ENCODE data around the gene VASP. TPM values are rescaled to one million over a fixed set of nuclear protein-coding genes. Genes with fewer than 3 reads are reported as not detected.

The VASP gene
- total and polyA plus RNA-seq, 8 donors: 12.5 to 49.3 (median 29.3) TPM

DNA sequence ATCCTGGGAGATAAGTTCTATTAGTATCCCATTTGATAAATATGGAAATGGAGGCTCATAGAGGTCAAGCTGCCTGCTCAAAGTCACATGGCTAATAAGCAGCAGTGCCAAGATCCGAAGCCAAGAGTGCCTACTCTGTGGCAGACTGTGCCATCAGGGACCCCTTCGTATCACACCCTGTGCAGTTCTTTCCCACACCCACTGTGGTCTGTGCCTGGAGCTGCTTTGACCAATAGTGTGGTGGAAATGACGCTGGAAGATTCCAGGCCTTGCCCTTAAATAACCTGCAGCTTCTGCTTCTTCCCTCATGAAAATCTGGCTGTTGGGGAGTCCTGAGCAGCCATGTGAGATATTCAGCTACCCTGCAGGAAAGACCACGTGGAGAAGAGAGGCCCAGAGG lies 67.2 kb downstream of the VASP start:
- H3K27me3 ChIP-seq: no peaks in the 10 kb centered on the region
- H3K9me3 ChIP-seq: no peaks in the 10 kb centered on the region
- no peak overlapping the region for H3K4me3 ChIP-seq
- H3K4me1 ChIP-seq: peaks cover 15 to 19% (median 16%) of the 10 kb centered on the region in 3 donors
- H3K27ac ChIP-seq: peak overlapping the region in 3 of 4 donors; percentile 10 to 12 (median 11)
- TF ChIP-seq, protein P1, sequence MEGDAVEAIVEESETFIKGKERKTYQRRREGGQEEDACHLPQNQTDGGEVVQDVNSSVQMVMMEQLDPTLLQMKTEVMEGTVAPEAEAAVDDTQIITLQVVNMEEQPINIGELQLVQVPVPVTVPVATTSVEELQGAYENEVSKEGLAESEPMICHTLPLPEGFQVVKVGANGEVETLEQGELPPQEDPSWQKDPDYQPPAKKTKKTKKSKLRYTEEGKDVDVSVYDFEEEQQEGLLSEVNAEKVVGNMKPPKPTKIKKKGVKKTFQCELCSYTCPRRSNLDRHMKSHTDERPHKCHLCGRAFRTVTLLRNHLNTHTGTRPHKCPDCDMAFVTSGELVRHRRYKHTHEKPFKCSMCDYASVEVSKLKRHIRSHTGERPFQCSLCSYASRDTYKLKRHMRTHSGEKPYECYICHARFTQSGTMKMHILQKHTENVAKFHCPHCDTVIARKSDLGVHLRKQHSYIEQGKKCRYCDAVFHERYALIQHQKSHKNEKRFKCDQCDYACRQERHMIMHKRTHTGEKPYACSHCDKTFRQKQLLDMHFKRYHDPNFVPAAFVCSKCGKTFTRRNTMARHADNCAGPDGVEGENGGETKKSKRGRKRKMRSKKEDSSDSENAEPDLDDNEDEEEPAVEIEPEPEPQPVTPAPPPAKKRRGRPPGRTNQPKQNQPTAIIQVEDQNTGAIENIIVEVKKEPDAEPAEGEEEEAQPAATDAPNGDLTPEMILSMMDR (IDR thresholded peaks at IDR 0.05): no peak
- H3K36me3 ChIP-seq: no peaks in the 10 kb centered on the region
- FAIRE-seq: no peak
- DNase-seq: no peak
- intact Hi-C loops (cut with DNase I): no loop called here
- 80 to 82% methylated on average over 4 of the region's 4 CpGs for WGBS, 2 donors
- ATAC-seq: no peak

DNA sequence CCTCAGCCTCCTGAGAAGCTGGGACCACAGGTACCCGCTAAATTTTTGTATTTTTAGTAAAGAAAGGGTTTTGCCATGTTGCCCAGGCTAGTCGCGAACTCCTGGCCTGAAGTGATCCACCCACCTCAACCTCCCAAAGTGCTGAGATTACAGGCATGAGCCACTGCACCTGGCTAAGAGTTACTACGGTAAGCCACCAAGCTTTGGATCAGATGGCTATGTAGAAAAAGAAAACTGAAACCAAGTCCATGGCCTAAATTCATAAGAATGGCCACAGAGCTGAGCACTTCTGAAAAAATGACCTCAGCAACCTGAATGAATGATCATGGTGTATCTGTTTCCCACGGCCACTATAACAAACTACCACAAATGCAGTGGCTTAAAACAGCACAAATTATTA lies 67.9 kb downstream of the VASP start:
- H3K27ac ChIP-seq: peak overlapping the region in 3 of 4 donors; percentile 5 to 69 (median 10)
- 90 to 93% methylated on average over 5 of the region's 5 CpGs for WGBS, 2 donors
- no peak overlapping the region for H3K4me3 ChIP-seq
- intact Hi-C loops (cut with DNase I): no loop called here
- no peak for DNase-seq
- TF ChIP-seq, protein P1 (IDR thresholded peaks at IDR 0.05): no peak
- no peaks in the 10 kb centered on the region for H3K36me3 ChIP-seq
- FAIRE-seq: no peak
- no peak for ATAC-seq
- H3K9me3 ChIP-seq: no peaks in the 10 kb centered on the region
- H3K27me3 ChIP-seq: no peaks in the 10 kb centered on the region
- peaks cover 15 to 19% (median 16%) of the 10 kb centered on the region in 3 donors for H3K4me1 ChIP-seq

Other genes with a start within 250 kb of the VASP start
- 1 to 10 TPM in 1 of 6 donors, not detected in 5; 1.2 TPM for gene CKM, start 184.6 kb upstream of the VASP start, total RNA-seq
- 1 to 10 TPM in 1 of 2 donors, under 1 TPM in 1; 0.23 to 4.9 TPM for gene CKM, start 184.6 kb upstream of the VASP start, polyA plus RNA-seq
- 1 to 10 TPM; 1.7 to 3.3 (median 2.4) TPM for gene KLC3, start 166.7 kb upstream of the VASP start, total RNA-seq
- 1 to 10 TPM; 4.6 to 6.4 TPM for gene KLC3, start 166.7 kb upstream of the VASP start, polyA plus RNA-seq
- 10 to 100 TPM in 2 of 6 donors, 1 to 10 TPM in 4; 7.1 to 13.0 (median 8.1) TPM for gene ERCC2, start 136.9 kb upstream of the VASP start, total RNA-seq
- 10 to 100 TPM; 16.1 to 19.5 TPM for gene ERCC2, start 136.9 kb upstream of the VASP start, polyA plus RNA-seq
- 10 to 100 TPM; 22.8 to 42.7 (median 27.6) TPM for gene PPP1R13L, start 102.4 kb upstream of the VASP start, total RNA-seq
- gene PPP1R13L, start 102.4 kb upstream of the VASP start, polyA plus RNA-seq: 10 to 100 TPM; 50.5 to 54.4 TPM
- 1 to 10 TPM in 5 of 6 donors, under 1 TPM in 1; 0.91 to 5.3 (median 2.9) TPM for gene POLR1G, start 100.8 kb upstream of the VASP start, total RNA-seq
- gene POLR1G, start 100.8 kb upstream of the VASP start, polyA plus RNA-seq: 1 to 10 TPM; 1.6 to 3.3 TPM
- gene ERCC1, start 83.6 kb upstream of the VASP start, total RNA-seq: 10 to 100 TPM; 28.9 to 33.5 (median 32.9) TPM
- 10 to 100 TPM; 35.3 to 42.3 TPM for gene ERCC1, start 83.6 kb upstream of the VASP start, polyA plus RNA-seq
- gene FOSB, start 39.5 kb upstream of the VASP start, total RNA-seq: 10 to 100 TPM in 1 of 6 donors, 1 to 10 TPM in 3, under 1 TPM in 2; 0.79 to 17.0 (median 5.7) TPM
- 10 to 100 TPM; 12.9 to 21.6 TPM for gene FOSB, start 39.5 kb upstream of the VASP start, polyA plus RNA-seq
- gene RTN2, start 10.4 kb upstream of the VASP start, total RNA-seq: 1 to 10 TPM; 2.1 to 6.3 (median 3.2) TPM
- gene RTN2, start 10.4 kb upstream of the VASP start, polyA plus RNA-seq: 1 to 10 TPM; 4.4 to 9.5 TPM
- gene PPM1N, start 9.0 kb upstream of the VASP start, total RNA-seq: under 1 TPM; 0.22 to 0.41 (median 0.30) TPM
- 1 to 10 TPM in 1 of 2 donors, under 1 TPM in 1; 0.53 to 2.1 TPM for gene PPM1N, start 9.0 kb upstream of the VASP start, polyA plus RNA-seq
- 1 to 10 TPM; 3.4 to 8.0 (median 6.0) TPM for gene OPA3, start 77.3 kb downstream of the VASP start, total RNA-seq
- gene OPA3, start 77.3 kb downstream of the VASP start, polyA plus RNA-seq: 1 to 10 TPM; 3.7 to 3.8 TPM
- gene GPR4, start 94.7 kb downstream of the VASP start, total RNA-seq: 1 to 10 TPM in 3 of 6 donors, under 1 TPM in 3; 0.56 to 2.2 (median 0.99) TPM
- 1 to 10 TPM; 2.4 to 3.0 TPM for gene GPR4, start 94.7 kb downstream of the VASP start, polyA plus RNA-seq
- gene EML2, start 131.9 kb downstream of the VASP start, total RNA-seq: 10 to 100 TPM; 20.9 to 51.2 (median 28.3) TPM
- 10 to 100 TPM; 47.8 to 51.0 TPM for gene EML2, start 131.9 kb downstream of the VASP start, polyA plus RNA-seq
- 10 to 100 TPM in 1 of 6 donors, 1 to 10 TPM in 5; 2.6 to 10.1 (median 6.6) TPM for gene GIPR, start 160.7 kb downstream of the VASP start, total RNA-seq
- gene GIPR, start 160.7 kb downstream of the VASP start, polyA plus RNA-seq: 10 to 100 TPM; 28.7 to 49.0 TPM
- 100 to 1,000 TPM in 5 of 6 donors, 10 to 100 TPM in 1; 77.6 to 141 (median 133) TPM for gene SNRPD2, start 184.5 kb downstream of the VASP start, total RNA-seq
- gene SNRPD2, start 184.5 kb downstream of the VASP start, polyA plus RNA-seq: 100 to 1,000 TPM; 125 to 183 TPM
- gene QPCTL, start 185.2 kb downstream of the VASP start, total RNA-seq: 1 to 10 TPM; 3.4 to 6.3 (median 4.9) TPM
- gene QPCTL, start 185.2 kb downstream of the VASP start, polyA plus RNA-seq: 1 to 10 TPM; 5.5 to 7.3 TPM
- 10 to 100 TPM in 4 of 6 donors, 1 to 10 TPM in 2; 6.7 to 11.3 (median 10.7) TPM for gene FBXO46, start 223.4 kb downstream of the VASP start, total RNA-seq
- 1 to 10 TPM; 8.3 to 8.7 TPM for gene FBXO46, start 223.4 kb downstream of the VASP start, polyA plus RNA-seq
- gene MEIOSIN, start 226.0 kb downstream of the VASP start, total RNA-seq: not detected
- not detected for gene MEIOSIN, start 226.0 kb downstream of the VASP start, polyA plus RNA-seq

All from pancreas (tissue), 10 donors.